A204.1 (cell line): ENCODE data around the gene EHHADH.

Experiments
- FAIRE-seq: peaks from 2 replicates; lab custom pipeline; 2012; peaks lifted over from hg19 to GRCh38; lab: Jason Lieb, UNC

The EHHADH gene

DNA sequence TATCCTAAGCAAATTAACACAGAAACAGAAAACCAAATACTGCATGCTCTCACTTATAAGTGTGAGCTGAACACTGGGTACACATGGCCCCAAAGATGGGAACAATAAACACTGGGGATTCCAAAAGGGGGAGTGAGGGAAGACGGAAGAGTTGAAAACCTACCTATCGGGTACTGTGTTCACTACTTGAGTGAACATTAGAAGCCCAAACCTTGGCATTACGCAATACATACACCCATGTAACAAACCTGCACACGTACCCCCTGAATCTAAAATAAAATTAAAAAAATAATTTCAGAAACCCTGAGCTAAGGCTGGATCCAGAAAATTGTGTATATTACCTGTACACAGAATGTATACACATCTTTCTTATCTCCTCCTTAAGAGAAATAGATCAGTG, 58.2 kb downstream of the EHHADH start:
- FAIRE-seq: no peak

DNA sequence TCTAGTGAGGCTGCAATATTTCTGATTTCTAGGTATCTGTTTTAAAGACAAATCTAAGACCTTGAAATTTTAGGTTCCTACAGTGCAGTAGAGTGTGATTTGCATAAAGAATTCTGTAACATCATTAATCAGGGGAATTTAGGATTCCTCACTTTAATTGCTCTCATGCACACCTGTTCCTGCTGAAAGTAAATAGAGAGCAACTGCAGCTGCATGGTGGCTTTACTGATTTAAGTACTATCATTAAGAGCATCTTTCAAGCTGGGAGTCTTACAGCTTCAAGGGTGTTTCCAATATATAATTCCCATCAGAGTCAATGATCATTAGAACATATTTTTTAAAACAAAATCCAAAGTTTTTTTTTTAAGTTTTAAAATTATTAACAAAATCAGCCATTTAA, 65.0 kb downstream of the EHHADH start:
- no peak for FAIRE-seq

DNA sequence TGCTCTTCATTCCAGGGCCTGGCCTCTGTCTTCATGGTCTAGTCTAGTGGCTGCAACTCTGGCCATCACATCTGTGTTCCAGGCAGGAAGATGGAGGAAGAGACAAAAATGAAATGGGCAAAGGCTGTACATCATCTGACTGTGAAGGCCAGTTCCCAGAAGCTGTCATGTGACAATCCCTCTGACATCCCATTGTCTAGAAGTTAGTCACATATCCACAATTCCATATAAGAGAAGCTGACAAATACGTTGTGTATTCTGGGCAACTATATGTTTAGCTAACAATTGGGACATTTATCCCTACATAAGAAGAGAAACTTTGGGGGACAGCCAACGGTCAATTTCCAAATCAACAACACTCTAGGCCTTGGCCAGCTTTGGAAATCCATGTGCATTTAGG, 66.5 kb downstream of the EHHADH start:
- FAIRE-seq: no peak

DNA sequence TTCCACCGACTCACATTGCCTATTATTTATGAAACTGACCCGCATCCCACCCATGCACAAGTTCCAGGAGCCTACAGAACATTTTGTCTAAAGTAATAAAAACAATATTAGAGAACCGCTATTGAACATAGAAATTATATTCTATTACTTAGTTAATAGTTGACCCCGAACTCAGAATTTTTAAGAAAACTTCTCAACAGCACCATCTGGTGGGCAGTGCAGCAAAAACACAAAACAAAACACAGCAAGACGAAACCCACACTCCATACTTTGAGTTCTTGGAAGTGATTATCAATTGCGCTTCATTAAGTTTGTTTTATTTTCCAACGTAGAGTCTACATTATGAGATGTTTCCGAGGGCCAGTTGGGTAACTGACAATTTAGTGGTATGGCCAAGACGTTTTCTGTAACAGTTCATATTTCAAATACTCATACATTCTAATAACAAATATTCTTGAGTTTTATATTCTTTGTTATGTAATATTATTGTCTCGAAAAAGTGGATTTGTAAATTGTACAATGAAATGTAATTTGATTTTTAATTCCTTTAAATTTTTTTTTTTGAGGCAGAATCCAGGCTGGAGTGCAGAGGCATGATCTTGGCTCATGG, 77.0 kb downstream of the EHHADH start:
- peak; percentile 93 for FAIRE-seq

- FAIRE-seq: no peak
Observed at GRCh38 chr3:185175370-185175987, 78.4 kb downstream of the EHHADH start.

- no peak for FAIRE-seq
Observed at GRCh38 chr3:185172086-185173049, 81.5 kb downstream of the EHHADH start.

GRCh38 chr3:185164428-185165217, 89.2 kb downstream of the EHHADH start:
- no peak for FAIRE-seq

DNA sequence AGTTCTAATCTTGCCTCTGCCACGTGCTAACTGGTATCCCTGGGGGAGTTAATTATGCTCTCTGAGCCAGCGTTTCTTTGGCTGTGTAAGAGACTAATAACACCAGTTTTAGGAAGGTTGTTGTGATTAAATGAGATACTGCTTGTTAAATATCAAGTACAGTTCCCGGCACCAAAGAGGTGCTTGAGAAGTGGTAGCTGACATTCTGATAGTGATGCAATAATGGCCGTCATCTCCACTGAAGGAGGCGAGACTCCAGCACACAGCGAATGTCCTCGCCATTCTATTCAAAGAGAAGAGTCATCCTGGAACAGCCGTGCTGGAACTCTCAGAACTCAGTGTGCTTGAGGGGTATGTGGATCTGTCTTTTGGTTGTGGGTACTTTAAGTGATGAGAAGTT, 91.2 kb downstream of the EHHADH start:
- FAIRE-seq: no peak

GRCh38 chr3:185161761-185162160, 92.1 kb downstream of the EHHADH start:
- no peak for FAIRE-seq

DNA sequence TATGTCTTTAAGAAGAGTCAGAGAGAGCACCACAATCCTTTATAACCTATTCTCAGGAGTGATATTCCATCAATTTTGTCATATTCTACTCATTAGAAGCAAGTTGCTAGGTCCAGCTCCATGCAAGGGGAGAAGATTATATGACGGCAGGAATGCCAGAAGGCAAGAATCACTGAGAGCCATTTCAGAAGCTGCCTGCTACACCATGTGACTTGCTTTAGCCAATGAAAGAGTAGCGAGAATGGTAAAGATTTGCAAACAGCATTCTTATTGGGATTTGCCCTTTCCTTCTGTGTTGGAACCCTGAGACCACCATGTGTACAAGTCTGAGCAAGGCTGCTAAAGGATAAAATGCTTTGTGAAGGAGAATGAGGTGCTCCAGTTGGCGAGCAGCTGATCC, 96.5 kb downstream of the EHHADH start:
- FAIRE-seq: no peak

DNA sequence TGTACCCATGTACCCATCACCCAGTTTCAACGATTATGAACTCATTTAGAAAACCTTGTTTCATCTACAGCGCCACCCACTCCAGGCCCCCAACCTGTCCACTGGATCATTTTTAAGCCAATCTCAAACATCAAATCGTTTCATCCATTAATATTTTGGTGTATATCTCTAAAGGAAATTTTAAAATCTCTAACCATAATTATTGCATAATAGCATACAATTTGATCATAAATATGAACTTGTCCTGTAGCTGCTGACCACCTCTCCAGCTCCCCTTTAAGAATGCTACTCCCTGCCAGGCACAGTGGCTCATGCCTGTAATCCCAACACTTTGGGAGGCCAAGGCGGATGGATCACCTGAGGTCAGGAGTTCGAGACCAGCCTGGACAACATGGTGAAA, 98.2 kb downstream of the EHHADH start:
- FAIRE-seq: no peak

GRCh38 chr3:185153861-185154629, 99.8 kb downstream of the EHHADH start:
- FAIRE-seq: no peak

DNA sequence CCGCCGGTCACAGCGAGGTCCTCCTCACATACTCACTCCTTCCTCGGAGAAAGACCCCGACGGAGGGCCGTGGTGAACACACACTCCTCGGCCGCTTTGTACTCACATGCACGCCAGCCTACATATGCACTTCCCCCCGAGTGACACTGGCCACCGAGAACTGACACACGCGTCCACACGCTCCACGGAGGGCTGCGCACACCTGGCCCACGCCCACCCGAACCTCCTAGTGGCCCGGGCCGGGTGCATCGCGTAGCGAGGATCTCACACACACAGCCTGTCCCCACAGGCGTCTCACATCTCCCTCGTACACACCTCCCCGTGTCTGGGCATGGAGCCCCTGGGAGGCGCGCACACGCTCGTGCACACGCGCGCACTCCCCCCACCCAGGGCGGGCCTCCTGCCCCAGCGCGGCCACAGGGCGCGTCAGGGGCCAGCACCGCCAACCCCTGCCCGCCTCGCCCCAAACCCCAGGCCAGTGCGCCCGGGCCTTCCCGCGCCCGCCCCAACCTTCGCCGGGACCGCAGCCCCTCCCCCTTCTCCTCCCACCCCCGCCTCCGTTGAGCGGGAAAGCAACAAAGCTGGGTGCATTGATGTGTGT, 100.6 kb downstream of the EHHADH start:
- FAIRE-seq: no peak

DNA sequence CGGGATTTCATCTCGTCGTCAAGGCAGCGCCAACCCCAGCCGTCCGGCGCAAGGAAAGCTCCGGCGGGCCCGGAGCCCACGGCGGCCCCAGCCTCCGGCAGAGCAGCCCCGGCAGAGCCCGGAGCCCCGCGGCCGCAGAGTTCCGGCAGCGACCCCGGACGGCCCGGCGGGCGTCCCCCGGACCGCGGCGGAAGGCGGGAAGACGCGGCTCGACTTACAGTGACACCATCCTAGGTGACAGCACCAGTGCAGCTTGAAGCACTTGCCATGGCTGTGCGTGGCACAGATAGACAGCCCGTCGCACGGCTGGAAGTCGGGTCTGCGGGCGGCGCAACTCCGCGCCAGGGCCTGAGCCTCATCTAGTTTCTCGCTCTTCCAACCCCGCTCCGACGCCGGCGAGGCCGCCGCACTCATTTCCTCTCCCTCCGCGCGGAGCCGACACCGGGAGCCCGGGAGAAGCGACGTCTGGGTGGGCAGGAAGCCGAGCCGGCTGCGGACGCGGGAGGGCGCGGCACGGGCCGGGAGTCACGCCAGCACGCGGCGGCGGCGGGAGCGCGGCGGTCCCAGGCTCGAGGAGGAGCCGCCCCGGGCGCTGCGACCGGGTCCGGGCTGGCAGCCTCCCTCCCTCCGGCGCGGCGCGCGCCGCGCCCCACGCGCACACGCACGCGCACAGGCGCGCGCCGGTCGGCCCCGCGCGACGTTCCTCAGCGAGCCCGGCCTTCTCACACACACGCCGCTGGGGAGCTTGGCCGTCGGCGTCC, 101.3 kb downstream of the EHHADH start, which contains the start of gene C3orf70:
Gene C3orf70, minus strand, starts transcription at position 651 of the 761 bp plus-strand sequence. Its CDS starts 237 bp downstream, at position 414.
- FAIRE-seq: no peak

GRCh38 chr3:185151964-185152409, 101.9 kb downstream of the EHHADH start:
- FAIRE-seq: no peak

DNA sequence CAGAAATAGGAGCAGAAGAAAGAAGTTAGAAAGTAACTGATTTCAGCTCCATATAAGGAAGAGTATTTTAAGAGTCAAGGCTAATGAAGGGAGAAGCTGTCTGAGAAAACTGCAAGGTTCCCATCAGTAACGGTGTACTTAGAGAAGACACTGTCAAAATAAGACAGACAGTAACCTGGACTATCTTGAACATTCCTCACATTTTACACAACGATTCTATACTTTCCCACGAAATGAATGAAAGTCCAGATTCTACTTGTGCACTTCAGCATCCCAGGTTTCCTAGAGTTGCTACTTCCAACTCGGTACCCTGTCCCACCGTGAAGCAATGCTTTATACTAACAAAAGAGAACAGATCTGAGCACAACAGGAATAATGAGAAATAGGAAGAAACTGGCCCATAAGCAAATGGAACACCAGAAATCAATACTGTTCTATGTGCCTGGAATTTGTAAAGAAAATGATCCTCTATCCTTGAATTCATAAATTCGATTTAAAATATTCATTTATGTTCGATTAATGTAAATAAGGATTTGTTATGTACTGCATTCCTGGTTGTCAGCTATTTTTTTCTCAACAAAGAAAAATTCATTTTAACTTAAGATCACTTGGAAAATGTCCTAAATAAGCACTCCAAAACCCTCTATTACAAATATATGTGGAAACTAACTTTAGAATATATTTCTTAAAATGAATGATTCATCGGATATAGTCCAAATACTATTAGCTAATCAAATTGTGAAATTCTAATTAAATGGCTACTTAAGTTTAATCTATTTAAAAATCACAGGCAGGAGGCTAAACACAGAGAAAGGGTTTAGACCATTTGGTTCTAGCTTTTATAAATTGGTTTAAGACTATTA, 102.5 kb downstream of the EHHADH start:
- FAIRE-seq: no peak

- no peak for FAIRE-seq
Observed at GRCh38 chr3:185150561-185150960, 103.3 kb downstream of the EHHADH start.

DNA sequence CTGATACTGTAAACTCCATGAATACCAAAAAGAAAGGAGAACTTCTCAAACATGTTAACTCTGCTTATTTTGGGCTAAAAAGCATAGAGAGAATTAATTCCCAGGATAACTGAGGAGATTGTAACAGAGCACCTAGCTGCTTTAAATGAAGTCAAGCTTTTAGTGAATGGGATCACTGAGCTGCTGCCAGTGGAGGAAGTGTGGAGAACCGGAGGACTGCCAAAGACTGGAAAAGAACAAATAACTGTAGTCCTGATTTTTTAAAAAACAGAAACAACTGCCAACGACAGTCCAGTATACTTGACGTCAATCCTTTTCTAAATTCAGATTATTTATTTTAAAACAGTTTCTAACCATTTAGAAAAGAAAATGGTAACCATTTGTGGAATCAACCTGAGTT, 104.3 kb downstream of the EHHADH start:
- FAIRE-seq: no peak

DNA sequence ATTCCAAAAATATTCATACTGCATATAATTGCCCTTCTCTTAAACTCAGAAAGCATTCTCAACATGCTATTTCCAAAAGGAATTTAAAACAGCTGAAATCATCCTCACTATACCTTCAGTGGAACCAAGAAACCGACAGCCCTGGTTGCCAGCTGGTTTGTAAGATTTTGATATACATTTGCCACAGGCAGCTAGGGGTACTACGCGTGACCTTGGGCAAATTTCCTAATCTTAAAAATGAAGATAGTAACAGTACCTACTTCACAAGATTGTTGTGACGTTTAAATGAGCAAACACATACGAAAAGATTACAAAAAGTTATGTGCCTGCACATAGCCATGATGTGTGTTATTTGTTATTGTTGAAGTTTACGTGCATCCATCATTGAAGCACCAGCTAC, 108.3 kb downstream of the EHHADH start:
- no peak for FAIRE-seq
